NCI-H510A treated with DMSO at 0.1 percent for 48 hours (cell line): ENCODE data around the gene BHLHA9.
"Not testable (repeated sequence)": the region's sequence is repeated elsewhere in the genome, so short reads cannot be mapped to it uniquely, and the experiment has no call there.

Source experiments
- DNase-seq: peaks from one replicate; lab custom pipeline; 2025; lab: John Stamatoyannopoulos, UW

BHLHA9 gene

DNA sequence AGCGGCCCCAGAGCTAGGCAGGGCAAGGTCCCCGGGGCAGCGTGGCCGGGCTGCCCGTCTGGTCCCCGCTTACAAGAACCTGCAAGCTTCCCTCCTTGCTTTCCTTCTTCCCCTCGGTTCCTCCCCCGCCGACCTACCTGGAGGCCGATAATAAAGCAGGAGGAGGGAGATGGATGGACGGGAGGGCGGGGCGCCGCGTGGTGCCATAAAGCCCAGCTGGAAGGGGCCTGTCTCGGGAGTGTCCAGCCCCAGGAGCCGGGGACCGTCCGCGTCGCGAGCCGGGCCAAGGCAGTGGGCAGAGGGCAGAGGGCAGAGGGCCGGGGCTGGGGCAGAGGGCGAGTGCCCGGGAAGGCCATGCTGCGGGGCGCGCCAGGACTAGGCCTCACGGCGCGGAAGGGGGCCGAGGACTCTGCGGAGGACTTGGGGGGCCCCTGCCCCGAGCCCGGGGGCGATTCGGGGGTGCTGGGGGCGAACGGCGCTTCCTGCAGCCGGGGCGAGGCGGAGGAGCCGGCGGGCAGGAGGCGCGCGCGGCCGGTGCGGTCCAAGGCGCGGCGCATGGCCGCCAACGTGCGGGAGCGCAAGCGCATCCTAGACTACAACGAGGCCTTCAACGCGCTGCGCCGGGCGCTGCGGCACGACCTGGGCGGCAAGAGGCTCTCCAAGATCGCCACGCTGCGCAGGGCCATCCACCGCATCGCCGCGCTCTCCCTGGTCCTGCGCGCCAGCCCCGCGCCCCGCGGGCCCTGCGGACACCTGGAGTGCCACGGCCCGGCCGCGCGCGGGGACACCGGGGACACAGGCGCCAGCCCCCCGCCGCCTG, at the start of gene BHLHA9:
Gene BHLHA9 (plus strand): TSS at position 235 of the 820 bp plus-strand sequence. CDS start 120 bp downstream, at position 355.
- DNase-seq: no peak

DNA sequence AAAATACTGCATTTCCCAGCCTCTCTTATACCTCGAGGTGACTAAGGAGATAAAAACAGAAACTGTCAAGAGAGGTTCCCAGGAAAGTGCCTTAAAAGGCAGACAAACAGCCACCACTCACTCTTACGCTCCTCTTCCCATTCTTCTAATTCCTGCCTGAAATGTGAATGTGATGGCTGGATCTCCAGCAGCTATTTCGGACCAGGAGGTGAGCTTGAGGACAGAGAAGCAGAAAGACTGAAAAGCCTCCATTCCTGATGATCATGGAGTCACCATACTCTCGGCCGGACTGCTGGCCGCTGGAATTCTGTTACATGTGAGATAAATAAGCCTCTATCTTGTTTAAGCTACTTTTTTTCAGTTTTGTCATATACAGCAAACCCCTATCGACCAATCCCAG, 49.0 kb upstream of the BHLHA9 start:
- no peak for DNase-seq

DNA sequence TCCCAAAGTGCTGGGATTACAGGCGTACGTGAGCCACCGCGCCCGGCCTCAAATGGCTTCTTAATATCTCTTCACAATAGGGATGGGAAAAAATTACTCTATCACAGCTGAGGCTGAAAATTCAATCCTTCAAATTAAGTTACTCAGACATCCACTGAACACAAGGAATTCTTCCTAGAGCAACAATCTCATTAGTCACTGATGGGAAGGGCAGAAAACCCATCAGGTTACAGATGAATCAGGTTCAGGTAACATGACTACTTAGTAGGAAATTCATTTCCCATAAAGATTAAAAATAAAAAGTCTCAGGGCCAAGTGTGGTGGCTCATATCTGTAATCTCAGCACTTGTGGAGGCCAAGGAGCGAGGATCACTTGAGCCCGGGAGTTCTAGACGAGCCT, 47.9 kb upstream of the BHLHA9 start:
- DNase-seq: no peak

DNA sequence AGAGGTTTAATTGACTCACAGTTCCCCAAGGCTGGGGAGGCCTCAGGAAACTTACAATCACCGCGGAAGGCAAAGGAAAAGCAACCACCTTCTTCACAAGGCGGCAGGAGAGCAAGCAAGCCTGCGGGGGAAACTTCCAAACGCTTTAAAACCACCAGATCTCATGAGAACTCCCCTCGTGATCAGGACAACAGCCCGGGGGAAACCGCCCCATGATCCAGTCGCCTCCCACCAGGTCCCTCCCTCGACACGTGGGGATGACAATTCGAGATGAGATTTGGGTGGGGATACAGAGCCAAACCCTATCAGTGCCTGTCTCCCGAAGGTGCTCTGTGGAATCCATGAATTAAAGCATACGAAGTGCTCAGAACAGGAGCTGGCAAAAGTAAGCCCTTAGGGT, 46.6 kb upstream of the BHLHA9 start:
- no peak for DNase-seq

DNA sequence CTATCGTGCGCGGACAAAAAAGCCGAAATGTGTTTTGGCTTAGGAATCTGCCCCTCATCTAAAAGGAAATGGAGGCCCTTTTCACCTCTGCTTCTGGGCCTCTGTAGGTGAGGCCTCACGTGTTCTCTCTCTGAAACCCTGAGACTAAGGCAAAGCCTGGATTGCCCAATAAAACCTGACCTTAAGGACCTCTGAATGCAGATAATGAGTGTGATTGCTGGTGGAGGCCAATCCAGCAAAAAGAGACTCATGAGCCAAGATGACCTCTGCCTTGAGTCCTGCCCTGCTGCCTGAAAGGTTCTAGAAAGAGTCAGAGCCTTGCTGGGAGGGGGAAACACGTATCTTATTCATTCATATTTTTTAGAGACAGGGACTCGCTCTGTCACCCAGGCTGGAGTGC, 45.9 kb upstream of the BHLHA9 start:
- DNase-seq: no peak

DNA sequence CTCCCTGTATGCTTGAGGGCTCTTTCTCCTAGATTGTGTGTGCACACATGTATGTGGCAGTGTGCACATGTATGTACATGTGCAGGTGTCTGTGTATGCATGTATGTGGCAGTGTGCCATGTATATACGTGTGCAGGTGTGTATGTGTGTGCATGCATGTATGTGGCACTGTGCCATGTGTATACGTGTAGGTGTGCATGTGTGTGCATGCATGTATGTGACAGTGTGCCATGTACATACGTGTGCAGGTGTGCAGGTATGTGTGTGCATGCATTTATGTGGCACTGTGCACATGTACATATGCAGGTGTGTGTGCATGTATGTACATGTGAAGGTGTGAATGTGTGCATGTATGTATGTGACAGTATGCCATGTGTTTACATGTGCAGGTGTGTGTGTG, 43.9 kb upstream of the BHLHA9 start:
- DNase-seq: no peak

DNA sequence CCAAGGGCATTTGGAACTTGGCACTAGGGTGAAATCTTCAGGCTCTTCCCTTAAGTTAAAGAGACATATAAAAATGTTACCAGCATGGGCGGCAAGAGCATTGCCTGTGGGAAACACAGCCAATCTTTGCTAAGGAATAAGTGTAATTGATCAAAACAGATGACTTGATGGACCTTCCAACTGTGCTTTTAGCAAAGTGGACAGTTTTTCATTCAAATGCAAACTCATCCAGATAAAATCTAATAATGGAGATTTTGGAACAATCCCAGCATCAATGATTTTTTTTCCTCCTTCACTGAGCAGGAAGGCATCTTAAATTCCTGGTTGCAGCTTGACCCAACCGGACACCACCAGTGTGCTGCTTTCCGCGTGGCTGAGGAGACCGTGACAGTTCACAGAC, 42.9 kb upstream of the BHLHA9 start:
- DNase-seq: no peak

DNA sequence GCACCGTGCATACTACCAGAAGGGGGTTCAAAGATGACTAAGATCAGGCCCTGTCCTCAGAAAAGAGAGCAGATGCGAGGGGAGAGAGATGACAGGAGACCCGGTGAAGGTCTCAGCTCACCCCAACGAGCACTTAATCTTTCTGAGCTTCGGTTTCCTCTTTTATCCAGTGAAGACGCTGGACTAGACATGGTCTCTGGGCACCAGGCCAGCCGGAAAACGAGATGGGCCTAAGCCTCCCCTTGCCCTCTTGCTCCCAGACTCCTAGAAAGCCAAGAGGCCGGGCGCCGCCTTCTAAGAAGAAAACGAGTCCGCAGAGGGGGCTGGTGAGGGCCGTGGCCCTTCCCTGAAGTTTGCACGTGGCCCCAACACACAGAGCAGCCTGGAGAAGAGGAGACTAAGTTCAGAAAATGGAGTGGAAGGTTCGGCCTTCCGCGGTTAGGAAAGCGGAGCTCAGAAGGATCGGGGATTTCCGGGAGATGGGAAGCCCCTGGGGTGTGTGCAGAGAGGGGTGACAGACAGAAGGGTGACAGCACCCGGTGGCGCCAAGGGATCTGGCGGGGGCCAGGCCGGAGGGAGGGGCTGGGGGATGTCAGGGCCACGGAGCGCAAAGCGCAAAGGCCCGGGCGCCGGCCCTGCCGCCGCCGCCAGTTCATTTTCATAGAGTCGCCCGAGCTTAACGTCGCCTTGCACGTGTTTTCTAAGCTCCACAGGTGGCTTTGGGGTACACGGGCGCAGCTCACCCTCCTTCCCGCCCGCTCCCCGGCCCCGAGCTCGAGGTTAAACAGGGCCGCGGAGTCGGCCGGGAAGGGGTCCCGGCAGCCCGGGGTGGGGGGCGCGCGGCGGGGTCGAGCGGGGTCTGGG, 42.1 kb upstream of the BHLHA9 start:
- no peak for DNase-seq

DNA sequence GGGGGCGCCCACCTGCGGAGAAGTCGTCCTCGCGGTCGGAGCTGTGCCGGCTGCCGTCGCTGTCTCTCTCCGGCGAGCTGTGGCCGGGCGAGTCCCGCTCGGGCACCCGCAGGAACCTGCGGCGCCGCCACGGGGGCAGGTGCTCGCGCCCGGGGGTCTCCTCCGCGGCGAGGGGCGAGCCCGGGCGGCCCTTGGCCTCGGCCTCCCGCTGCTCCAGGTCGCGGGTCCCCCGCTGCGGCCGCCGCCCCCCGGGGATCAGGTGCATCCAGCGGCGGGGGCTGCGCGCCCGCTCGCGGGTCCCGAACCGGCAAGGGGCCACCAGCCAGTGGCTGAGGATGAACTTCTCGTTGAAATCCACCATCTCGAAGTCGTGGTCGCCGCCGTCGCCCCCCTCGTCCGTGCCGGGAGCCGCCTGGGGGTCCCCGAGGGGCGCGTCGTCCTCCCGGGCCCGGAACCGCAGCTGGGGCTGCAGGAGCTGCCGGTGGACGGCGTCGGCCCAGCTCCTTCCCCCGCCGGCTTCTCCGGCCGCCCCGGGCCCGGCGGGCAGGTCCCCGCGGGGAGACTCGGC, 41.4 kb upstream of the BHLHA9 start:
- DNase-seq: no peak

DNA sequence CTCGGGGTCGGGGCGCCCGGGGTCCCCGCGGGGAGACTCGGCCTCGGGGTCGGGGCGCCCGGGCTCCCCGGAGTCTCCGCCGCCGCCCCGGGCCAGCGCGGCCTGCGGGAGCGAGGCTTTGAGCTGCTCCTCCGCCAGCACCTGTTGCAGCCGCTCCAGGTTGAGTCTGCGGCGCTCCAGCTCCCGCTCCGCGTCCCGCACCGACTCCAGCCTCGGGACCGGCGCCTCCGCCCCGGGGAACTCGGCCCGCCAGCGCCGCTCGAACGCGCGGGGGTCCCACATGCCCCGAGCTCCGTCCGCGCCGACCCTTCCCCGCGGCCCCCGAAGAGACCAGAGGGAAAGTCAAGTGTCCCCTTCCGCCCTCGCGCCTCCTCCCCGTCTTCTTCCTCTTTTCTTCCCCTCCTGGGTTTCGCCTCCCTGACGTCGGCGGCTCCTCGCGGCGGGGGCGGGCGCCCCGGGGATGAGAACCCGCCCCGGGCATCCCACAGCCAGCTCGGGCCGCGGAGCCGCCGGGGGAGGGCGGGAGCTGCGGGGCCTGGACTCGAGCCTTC, 40.8 kb upstream of the BHLHA9 start:
- no peak for DNase-seq

DNA sequence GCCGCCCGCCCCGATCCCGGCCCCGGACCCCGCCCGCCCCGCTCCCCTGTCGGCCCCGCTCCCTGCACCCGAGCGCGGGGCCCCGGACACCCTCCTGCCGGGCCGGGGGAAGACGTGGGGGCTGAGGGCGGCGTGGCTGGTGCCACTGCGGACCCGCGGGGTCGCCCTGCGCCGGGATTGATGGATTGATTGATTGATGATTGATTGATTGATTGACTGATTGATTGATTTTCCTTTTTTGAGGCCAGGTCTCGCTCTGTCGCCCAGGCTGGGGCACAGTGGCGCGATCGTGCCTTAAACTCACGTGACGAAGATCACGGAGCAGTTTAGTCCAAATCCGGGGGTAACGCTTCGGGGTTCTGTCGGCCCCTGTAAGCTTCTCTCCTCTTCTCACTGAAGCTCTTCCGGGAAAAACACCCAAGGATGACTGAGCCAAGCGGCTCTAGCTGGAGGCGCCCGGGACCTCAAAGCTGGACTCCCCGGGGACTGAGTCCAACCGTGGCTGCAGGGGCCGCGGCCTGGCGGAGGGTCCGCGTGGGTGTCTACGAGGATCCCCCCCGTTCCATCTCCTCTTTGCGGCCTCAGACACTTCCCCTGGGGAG, 40.2 kb upstream of the BHLHA9 start:
- DNase-seq: no peak

DNA sequence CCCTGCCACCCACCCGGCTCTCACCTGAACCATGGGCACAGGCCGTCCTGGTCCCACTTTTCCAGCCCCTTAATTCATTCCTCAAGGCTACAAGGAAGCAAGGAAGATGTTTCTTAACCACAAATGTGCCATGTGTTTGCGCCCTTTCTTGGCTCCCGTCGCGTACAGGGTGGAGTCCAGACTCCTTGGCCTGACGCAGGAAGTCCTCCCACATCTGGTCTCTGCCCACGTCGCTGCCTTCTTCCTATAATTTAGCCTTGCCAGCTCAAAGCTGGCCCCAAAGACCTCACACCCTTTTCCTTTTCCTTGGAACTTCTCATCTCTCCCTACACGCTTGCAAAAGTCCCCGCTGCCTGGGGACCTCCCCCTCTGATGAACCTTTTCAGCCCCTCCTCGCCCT, 38.8 kb upstream of the BHLHA9 start:
- no peak for DNase-seq

DNA sequence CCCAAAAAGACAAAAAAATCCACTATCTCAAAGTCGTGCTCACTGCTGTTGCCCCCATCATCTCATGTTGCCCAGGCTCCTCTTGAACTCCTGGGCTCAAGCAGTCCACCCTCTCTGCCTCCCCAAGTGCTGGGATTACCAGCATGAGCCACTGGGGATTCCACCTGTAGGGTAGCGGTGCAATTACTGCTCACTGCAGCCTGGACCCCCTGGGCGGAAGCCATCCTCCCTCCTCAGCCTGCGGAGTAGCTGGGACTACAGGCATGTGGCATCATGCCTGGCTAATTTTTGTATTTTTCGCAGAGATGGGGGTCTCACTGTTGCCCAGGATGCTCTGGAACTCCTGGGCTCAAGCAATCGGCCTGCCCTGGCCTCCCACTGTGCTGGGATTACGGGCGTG, 37.9 kb upstream of the BHLHA9 start:
- no peak for DNase-seq

DNA sequence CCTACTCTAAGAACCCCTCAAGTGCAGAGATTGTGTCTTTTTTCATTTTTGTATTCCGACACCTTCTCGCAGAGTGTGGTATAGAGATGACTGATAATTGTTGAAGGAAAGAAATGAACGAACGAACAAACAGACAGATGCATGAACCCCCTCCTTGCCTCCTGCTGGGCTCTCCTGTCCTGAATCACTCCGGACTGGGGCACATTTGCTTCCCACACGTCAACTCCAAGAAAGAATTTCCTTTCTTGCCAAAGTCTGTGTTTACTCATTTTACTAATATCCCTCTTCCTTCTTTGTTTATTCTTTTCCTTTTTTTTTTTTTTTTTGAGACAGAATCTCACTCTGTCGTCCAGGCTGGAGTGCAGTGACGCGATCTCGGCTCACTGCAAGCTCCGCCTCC, 37.5 kb upstream of the BHLHA9 start:
- DNase-seq: no peak

DNA sequence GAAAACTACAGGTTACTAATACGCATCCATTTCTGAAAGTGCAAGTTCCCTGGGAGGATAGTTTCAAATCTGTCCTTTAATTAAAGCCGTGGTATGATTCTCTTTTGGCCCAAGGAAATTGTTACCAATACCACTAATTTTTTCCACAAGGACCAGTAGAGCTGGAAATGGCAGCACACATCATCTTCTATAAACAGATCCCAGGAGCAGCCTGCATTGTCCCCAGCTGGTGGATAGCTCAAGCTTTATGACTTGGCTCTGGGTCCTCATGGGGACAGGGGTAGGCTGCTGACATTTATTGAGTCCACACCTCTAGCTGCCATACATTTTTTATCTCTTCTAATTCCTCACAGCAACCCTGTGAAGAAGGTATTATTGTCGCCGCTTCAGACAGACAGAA, 35.8 kb upstream of the BHLHA9 start:
- no peak for DNase-seq

DNA sequence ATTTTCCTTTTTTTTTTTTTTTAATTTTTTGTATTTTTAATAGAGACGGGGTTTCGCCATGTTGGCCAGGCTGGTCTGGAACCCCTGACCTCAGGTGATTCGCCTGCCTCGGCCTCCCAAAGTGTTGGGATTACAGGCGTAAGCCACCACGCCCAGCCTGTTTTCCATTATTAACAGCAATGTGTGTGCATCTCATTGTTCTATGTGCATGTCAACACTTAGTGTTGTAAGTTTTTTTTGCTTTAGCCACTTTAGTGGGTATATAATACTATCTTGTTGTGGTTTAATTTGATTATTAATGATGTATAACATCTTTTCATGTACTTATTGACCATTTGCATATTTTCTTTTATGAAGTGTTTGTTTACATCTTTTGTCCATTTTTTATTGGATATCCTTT, 32.8 kb upstream of the BHLHA9 start:
- DNase-seq: no peak

DNA sequence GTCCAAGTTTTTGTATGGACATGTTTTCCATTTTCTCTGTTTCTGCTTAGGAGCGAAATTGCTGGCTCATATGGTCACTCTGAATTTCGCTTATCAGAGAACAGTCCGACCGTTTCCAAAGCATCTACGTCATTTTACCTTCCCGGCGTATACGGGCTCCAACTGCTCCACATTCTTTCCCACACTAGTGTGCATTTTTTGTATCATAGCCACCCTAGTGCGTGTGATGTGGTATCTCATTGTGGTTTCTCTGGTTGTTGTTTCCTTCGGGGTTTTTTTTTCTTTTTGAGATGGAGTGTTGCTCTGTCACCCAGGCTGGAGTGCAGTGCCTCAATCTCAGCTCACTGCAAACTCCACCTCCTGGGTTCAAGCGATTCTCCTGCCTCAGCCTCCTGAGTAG, 31.0 kb upstream of the BHLHA9 start:
- DNase-seq: no peak

DNA sequence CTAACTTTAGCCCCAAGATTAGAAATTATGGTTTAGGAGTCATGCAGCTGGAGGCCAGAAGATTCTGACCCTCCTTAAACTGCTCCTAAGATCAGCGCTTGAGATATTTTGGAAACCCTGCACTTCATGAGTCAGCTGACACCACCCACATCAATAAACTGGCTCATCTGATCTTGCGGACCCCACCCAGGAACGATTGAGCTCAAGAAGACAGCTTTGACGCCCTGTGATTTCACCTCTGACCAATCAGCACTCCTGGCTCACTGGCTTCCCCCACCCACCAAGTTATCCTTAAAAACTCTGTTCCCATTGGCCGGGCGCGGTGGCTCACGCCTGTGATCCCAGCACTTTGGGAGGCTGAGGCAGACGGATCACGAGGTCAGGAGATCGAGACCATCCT, 29.8 kb upstream of the BHLHA9 start:
- not testable (repeated sequence) for DNase-seq

DNA sequence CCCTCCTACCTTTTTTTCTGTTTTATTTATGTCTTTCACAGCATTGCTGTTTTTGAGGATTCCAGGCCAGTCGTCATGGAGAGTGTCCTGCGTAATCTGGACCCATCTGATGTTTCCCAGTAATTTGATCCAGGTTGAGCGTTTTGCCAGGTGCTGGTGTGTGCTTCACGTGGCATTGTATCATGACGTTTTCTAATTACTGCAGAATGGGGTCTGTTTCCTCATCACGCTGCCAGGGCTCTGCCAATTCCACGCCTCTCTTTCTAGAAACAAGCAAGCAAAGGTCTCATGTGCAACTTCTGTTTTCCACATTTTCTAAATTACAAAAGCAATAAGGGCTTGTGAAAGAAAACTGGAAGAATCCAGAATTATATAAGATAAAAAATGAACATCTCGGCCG, 28.3 kb upstream of the BHLHA9 start:
- no peak for DNase-seq

DNA sequence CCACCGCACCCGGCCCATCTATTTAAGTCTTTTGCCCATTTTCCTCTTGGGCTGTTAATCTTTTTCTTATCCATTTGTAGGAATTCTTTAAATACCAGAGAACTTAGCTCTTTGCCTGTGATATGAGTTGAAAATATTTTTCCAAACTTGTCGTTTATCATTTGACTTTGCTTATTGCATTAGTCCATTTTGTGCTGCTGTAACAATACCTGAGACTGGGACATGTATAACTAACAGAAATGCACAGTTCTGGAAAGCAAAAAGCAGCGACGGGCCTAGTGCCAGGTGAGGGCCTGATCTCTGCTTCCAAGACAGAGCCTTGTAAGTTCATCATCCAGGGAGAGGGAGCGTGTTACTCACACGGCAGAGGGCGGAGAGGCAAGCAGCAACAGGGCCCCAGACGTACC, 25.6 kb upstream of the BHLHA9 start:
- no peak for DNase-seq

DNA sequence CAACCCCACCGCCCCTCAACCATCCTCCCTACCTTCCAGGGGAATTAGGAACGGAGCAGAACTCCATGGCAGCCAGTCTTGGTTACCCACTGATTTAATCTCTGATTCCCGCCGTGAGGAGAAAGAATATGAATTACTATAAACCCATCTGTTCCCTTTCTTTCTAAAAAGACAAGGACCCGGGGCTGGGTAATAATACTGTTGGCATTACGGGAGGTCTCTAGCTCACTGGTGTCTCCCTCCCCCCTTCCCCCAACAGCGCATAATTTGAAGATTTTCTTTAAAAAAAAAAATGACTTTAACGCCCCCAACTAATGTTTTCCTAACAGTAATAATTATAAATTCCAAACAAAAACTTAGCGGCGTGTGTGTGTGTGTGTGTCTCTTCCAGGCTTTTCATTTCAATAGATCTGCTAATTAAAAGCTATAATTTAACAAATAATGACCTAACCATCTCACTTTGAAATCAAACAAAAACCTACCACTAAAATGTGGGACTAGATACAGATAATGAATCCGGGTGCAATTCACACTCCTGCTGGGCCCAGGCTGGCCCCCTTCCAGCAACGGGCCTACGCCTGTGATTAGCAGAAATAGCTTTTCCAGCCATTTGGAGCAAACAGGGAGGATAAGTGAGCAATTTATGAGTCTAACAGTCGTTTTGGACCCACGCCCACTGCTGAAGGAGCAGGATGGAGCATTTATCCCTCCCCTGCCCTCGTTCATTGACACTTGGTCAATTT, 18.2 kb upstream of the BHLHA9 start:
- no peak for DNase-seq

DNA sequence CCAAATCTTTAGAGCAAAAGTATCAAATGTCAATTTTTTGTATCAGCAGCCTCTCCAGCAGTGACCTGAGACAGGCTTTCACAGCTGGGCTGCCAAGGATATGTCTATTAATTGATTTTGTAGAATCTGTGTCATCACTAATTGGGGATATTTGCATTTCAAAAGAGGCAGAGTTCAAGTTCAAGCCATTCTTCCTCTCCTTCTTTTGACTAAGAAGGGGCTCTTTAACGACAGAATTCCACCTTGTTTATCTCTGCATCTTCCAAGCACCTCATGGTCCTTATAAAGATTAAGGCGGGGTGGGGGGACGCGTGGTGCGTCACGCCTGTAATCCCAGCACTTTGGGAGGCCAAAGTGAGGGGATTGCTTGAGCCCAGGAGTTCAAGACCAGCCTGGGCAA, 15.2 kb upstream of the BHLHA9 start:
- no peak for DNase-seq
